H9 (cell line): Measurements from ENCODE around the gene MBOAT2. TPM values are rescaled to one million over a fixed set of nuclear protein-coding genes. Genes with fewer than 3 reads are reported as not detected.

Experiments
- DNase-seq: peaks from one replicate; pipeline ENCODE4 v3.0.0-alpha.2; 2017
- H2AFZ ChIP-seq: one replicate; pipeline ENCODE4 v1.6.1; 2013; ENCODE audit warnings: mild to moderate bottlenecking, low read length, control low read depth, moderate library complexity
- H2AK5ac ChIP-seq: 2 replicates; pipeline ENCODE4 v1.6.1; 2013; ENCODE audit warnings: low read length, control low read depth, mixed read lengths; ENCODE audit not compliant: insufficient read length
- H2BK120ac ChIP-seq: one replicate; pipeline ENCODE4 v1.6.1; 2013; ENCODE audit warnings: low read depth, mild to moderate bottlenecking, low read length, control low read depth, inconsistent platforms; ENCODE audit not compliant: poor library complexity, severe bottlenecking
- H2BK12ac ChIP-seq: 2 replicates; pipeline ENCODE4 v1.6.1; 2013; ENCODE audit warnings: low read length, control low read depth, mixed read lengths, low read depth; ENCODE audit not compliant: insufficient read length
- H2BK15ac ChIP-seq: 2 replicates; pipeline ENCODE4 v1.6.1; 2013; ENCODE audit warnings: low read depth, low read length, control low read depth
- H2BK20ac ChIP-seq: one replicate; pipeline ENCODE4 v1.6.1; 2013; ENCODE audit warnings: low read depth, mild to moderate bottlenecking, low read length, control low read depth, inconsistent platforms; ENCODE audit not compliant: poor library complexity, severe bottlenecking
- H2BK5ac ChIP-seq: 2 replicates; pipeline ENCODE4 v1.6.1; 2013; ENCODE audit warnings: low read length, control low read depth, mixed read lengths; ENCODE audit not compliant: insufficient read length
- H3K14ac ChIP-seq: 2 replicates; pipeline ENCODE4 v1.6.1; 2013; ENCODE audit warnings: low read length, control low read depth; ENCODE audit not compliant: insufficient read depth
- H3K18ac ChIP-seq: 2 replicates; pipeline ENCODE4 v1.6.1; 2013; ENCODE audit warnings: low read depth, mild to moderate bottlenecking, mixed read lengths, low read length, control low read depth; ENCODE audit not compliant: insufficient read length
- H3K23ac ChIP-seq: 2 replicates; pipeline ENCODE4 v1.6.1; 2013; ENCODE audit warnings: low read length, control low read depth, mixed read lengths, low read depth; ENCODE audit not compliant: insufficient read length
- H3K23me2 ChIP-seq: 2 replicates; pipeline ENCODE4 v1.6.1; 2013; ENCODE audit warnings: low read depth, mild to moderate bottlenecking, mixed read lengths, low read length, control low read depth; ENCODE audit not compliant: insufficient read length, poor library complexity, severe bottlenecking
- H3K27ac ChIP-seq: 2 replicates; pipeline ENCODE4 v1.5.1; 2013; ENCODE audit warnings: low read length, control low read depth, mixed read lengths, low read depth; ENCODE audit not compliant: insufficient read length
- H3K27me3 ChIP-seq: 2 replicates; pipeline ENCODE4 v1.6.1; 2013; ENCODE audit warnings: low read length, control low read depth, inconsistent platforms; ENCODE audit not compliant: insufficient read depth
- H3K4ac ChIP-seq: 2 replicates; pipeline ENCODE4 v1.6.1; 2013; ENCODE audit warnings: low read depth, mild to moderate bottlenecking, control low read depth, inconsistent platforms, low read length, moderate library complexity
- H3K4me1 ChIP-seq: 2 replicates; pipeline ENCODE4 v1.6.1; 2013; ENCODE audit warnings: low read length, control low read depth, inconsistent platforms; ENCODE audit not compliant: insufficient read depth
- H3K4me2 ChIP-seq: 2 replicates; pipeline ENCODE4 v1.6.1; 2013; ENCODE audit warnings: low read length, control low read depth, mixed read lengths; ENCODE audit not compliant: insufficient read length, insufficient read depth
- H3K56ac ChIP-seq: 2 replicates; pipeline ENCODE4 v1.6.1; 2013; ENCODE audit warnings: low read depth, mild to moderate bottlenecking, mixed read lengths, low read length, control low read depth; ENCODE audit not compliant: insufficient read length
- H3K79me1 ChIP-seq: 2 replicates; pipeline ENCODE4 v1.6.1; 2013; ENCODE audit warnings: low read depth, mild to moderate bottlenecking, moderate library complexity, low read length, control low read depth, inconsistent platforms; ENCODE audit not compliant: insufficient read depth, poor library complexity, severe bottlenecking
- H3K79me2 ChIP-seq: 2 replicates; pipeline ENCODE4 v1.6.1; 2013; ENCODE audit warnings: low read length, control low read depth, inconsistent platforms; ENCODE audit not compliant: insufficient read depth
- H3K9ac ChIP-seq: 2 replicates; pipeline ENCODE4 v1.6.1; 2013; ENCODE audit warnings: low read length, control low read depth, mixed read lengths; ENCODE audit not compliant: insufficient read length; ENCODE audit errors: extremely low read depth
- H3K9me3 ChIP-seq: one replicate; pipeline ENCODE4 v1.6.1; 2013; ENCODE audit warnings: low read depth, low read length, inconsistent platforms; ENCODE audit not compliant: control insufficient read depth
- H3T11ph ChIP-seq: one replicate; pipeline ENCODE4 v1.6.1; 2013; ENCODE audit warnings: mild to moderate bottlenecking, low read length, control low read depth, inconsistent platforms
- H4K20me1 ChIP-seq: one replicate; pipeline ENCODE4 v1.6.1; 2013; ENCODE audit not compliant: control insufficient read depth, insufficient read length, insufficient read depth
- H4K5ac ChIP-seq: 2 replicates; pipeline ENCODE4 v1.6.1; 2013; ENCODE audit warnings: low read depth, mild to moderate bottlenecking, mixed read lengths, low read length, control low read depth; ENCODE audit not compliant: insufficient read length
- H4K8ac ChIP-seq: replicated peaks from 2 replicates; pipeline ENCODE4 v1.6.1; 2013; ENCODE audit warnings: low read length, control low read depth, mixed read lengths, low read depth; ENCODE audit not compliant: insufficient read length
- H4K91ac ChIP-seq: 2 replicates; pipeline ENCODE4 v1.6.1; 2013; ENCODE audit warnings: low read depth, mild to moderate bottlenecking, moderate library complexity, mixed read lengths, low read length, control low read depth; ENCODE audit not compliant: insufficient read length
- H3K27ac Mint-ChIP-seq, 3 experiments: 2 replicates in 2 of 3; 3 replicates in 1 of 3; pipeline ENCODE4 v1.8.0; 2020 to 2021; ENCODE audit warnings: mixed read lengths in 3 of 3, mild to moderate bottlenecking in 1 of 3, moderate library complexity in 1 of 3
- H3K27me3 Mint-ChIP-seq: 2 replicates; pipeline ENCODE4 v1.8.0; 2021; ENCODE audit warnings: low read depth, mild to moderate bottlenecking, moderate library complexity, mixed read lengths
- H3K36me3 Mint-ChIP-seq, 3 experiments: 2 replicates in 2 of 3; 3 replicates in 1 of 3; pipeline ENCODE4 v1.8.0; 2020 to 2021; ENCODE audit warnings: low read depth in 3 of 3, mixed read lengths in 3 of 3; ENCODE audit not compliant: insufficient read depth in 1 of 3
- H3K4me1 Mint-ChIP-seq, 2 experiments: 2 replicates each; pipeline ENCODE4 v1.8.0; 2020; ENCODE audit warnings: mixed read lengths in 2 of 2
- H3K4me3 Mint-ChIP-seq, 2 experiments: 2 replicates in 1 of 2; 3 replicates in 1 of 2; pipeline ENCODE4 v1.8.0; 2020 to 2021; ENCODE audit warnings: mild to moderate bottlenecking in 2 of 2, mixed read lengths in 2 of 2, moderate library complexity in 1 of 2
- H3K9me3 Mint-ChIP-seq, 2 experiments: 2 replicates in 1 of 2; 3 replicates in 1 of 2; pipeline ENCODE4 v1.8.0; 2020; ENCODE audit warnings: mild to moderate bottlenecking in 2 of 2, mixed read lengths in 2 of 2, moderate library complexity in 1 of 2
- WGBS: extraction: QIAGEN DNeasy Blood & Tissue Kit; methylation state at CpG from one replicate; pipeline ENCODE4 v1.1.7; 2013; ENCODE audit warnings: missing lambda C conversion rate, low lambda C conversion rate, mixed read lengths; ENCODE audit not compliant: insufficient read length; ENCODE audit errors: extremely low coverage; 5-methylcytosine and 5-hydroxymethylcytosine counted together
- total RNA-seq: library from RNA; stranded (reverse); gene quantifications from 2 replicates; pipeline ENCODE4 v1.2.1, GENCODE V29; 2021
- TF ChIP-seq, protein P1 (sequence below): fragments of 200-600 bp; sonication (generic); conservative IDR thresholded peaks from 3 replicates; pipeline ENCODE4 v1.8.0; 2021; ENCODE audit warnings: antibody characterized with exemption, mild to moderate bottlenecking

The MBOAT2 gene
- total RNA-seq, 1 experiment from 2014 or later = 20.2 TPM

GRCh38 chr2:8938384-8938783, 65.1 kb downstream of the MBOAT2 start:
- Histone ChIP-seq H3K56ac (no peak overlapping the region), H4K5ac (no peak overlapping the region), H2AK5ac (no peak overlapping the region), H2BK15ac (no peak overlapping the region), H3K14ac (no peak overlapping the region), H3K4ac (no peak overlapping the region), H3K27me3 (no peaks in the 10 kb centered on the region), H3K4me2 (no peak overlapping the region), H4K8ac (no peak overlapping the region), H3K23ac (no peak overlapping the region), H3K27ac (no peak overlapping the region), H3K9me3 (no peaks in the 10 kb centered on the region), H3T11ph (no peak overlapping the region), H3K23me2 (no peaks in the 10 kb centered on the region), H3K4me1 (no peaks in the 10 kb centered on the region; the same call in 1 of the 2 replicates), H3K79me2 (no peaks in the 10 kb centered on the region), H4K20me1 (no peaks in the 10 kb centered on the region), H4K91ac (no peak overlapping the region), H2BK20ac (no peak overlapping the region), H3K79me1 (no peaks in the 10 kb centered on the region), H2BK5ac (no peak overlapping the region), H2AFZ (no peak overlapping the region), H2BK120ac (no peak overlapping the region), H3K9ac (no peak overlapping the region), H2BK12ac (no peak overlapping the region), H3K18ac (no peak overlapping the region)
- DNase-seq = no peak
- TF ChIP-seq, protein P1, sequence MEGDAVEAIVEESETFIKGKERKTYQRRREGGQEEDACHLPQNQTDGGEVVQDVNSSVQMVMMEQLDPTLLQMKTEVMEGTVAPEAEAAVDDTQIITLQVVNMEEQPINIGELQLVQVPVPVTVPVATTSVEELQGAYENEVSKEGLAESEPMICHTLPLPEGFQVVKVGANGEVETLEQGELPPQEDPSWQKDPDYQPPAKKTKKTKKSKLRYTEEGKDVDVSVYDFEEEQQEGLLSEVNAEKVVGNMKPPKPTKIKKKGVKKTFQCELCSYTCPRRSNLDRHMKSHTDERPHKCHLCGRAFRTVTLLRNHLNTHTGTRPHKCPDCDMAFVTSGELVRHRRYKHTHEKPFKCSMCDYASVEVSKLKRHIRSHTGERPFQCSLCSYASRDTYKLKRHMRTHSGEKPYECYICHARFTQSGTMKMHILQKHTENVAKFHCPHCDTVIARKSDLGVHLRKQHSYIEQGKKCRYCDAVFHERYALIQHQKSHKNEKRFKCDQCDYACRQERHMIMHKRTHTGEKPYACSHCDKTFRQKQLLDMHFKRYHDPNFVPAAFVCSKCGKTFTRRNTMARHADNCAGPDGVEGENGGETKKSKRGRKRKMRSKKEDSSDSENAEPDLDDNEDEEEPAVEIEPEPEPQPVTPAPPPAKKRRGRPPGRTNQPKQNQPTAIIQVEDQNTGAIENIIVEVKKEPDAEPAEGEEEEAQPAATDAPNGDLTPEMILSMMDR = no peak
- no peaks in the 10 kb centered on the region for H3K9me3 Mint-ChIP-seq
- H3K36me3 Mint-ChIP-seq = peaks cover 8 to 23% (median 12%) of the 10 kb centered on the region in 3 experiments; a peak in 6 of 7 replicates
- no peak overlapping the region for H3K4me3 Mint-ChIP-seq
- no peak overlapping the region for H3K27ac Mint-ChIP-seq
- peaks cover 12 to 17% of the 10 kb centered on the region in 2 experiments for H3K4me1 Mint-ChIP-seq
- WGBS = no CpG with 5 or more reads among the region's 19 CpGs
- H3K27me3 Mint-ChIP-seq = no peaks in the 10 kb centered on the region
